PC-9 (cell line): ENCODE data around the gene KIAA1328. TPM values are rescaled to one million over a fixed set of nuclear protein-coding genes. Genes with fewer than 3 reads are reported as not detected.

Experiments
- BruUV-seq: library from RNA; stranded (reverse); fragments of 400-500 nt; replicated peaks from 2 replicates; lab custom pipeline; 2021; lab: Mats Ljungman, UMichigan
- CTCF ChIA-PET: fragments of 300-600 bp; sonication (Branson Sonifier 250); formaldehyde crosslinking; loops from one replicate; lab custom pipeline; 2022; ENCODE audit warnings: antibody characterized with exemption; lab: Charles Lee
- POLR2A ChIA-PET: fragments of 300-600 bp; sonication (Branson Sonifier 250); formaldehyde crosslinking; loops from one replicate; lab custom pipeline; 2022; ENCODE audit warnings: antibody characterized with exemption; ENCODE audit not compliant: unreplicated experiment; lab: Charles Lee
- DNase-seq, 2 experiments: peaks; one replicate each; pipeline versions ENCODE4 v3.0.0 to v3.0.0-alpha.2; 2015 to 2022; ENCODE audit warnings: mixed read lengths in 1 of 2
- H2AFZ ChIP-seq: fragments of 200-600 bp; sonication (generic); 2 replicates; pipeline ENCODE4 v1.8.1; 2017; ENCODE audit warnings: antibody characterized with exemption
- H3F3A ChIP-seq: fragments of 200-600 bp; sonication (generic); 2 replicates; pipeline ENCODE4 v1.8.1; 2017; ENCODE audit warnings: antibody characterized with exemption, mild to moderate bottlenecking, low read depth; ENCODE audit not compliant: insufficient read depth
- H3K27ac ChIP-seq: fragments of 200-600 bp; sonication (generic); 2 replicates; pipeline ENCODE4 v1.6.1; 2016; ENCODE audit warnings: mixed run types
- H3K27me3 ChIP-seq: fragments of 200-600 bp; sonication (generic); 2 replicates; pipeline ENCODE4 v1.6.1; 2016; ENCODE audit warnings: low read depth, mixed run types; ENCODE audit not compliant: insufficient read depth
- H3K36me3 ChIP-seq: fragments of 200-600 bp; sonication (generic); 2 replicates; pipeline ENCODE4 v1.6.1; 2016; ENCODE audit warnings: low read depth, mixed run types
- H3K4me1 ChIP-seq: fragments of 200-600 bp; sonication (generic); replicated peaks from 2 replicates; pipeline ENCODE4 v1.6.1; 2016; ENCODE audit warnings: mixed run types; ENCODE audit not compliant: insufficient read depth
- H3K4me2 ChIP-seq: fragments of 200-600 bp; sonication (generic); 2 replicates; pipeline ENCODE4 v1.6.1; 2017; ENCODE audit warnings: mixed run types
- H3K4me3 ChIP-seq: fragments of 200-600 bp; sonication (generic); 2 replicates; pipeline ENCODE4 v1.6.1; 2016; ENCODE audit warnings: mixed run types
- H3K79me2 ChIP-seq: fragments of 200-600 bp; sonication (generic); 2 replicates; pipeline ENCODE4 v1.6.1; 2017; ENCODE audit warnings: low read depth, mixed run types
- H3K9me2 ChIP-seq: fragments of 200-600 bp; sonication (generic); 2 replicates; pipeline ENCODE4 v1.8.1; 2017; ENCODE audit warnings: mild to moderate bottlenecking; ENCODE audit not compliant: insufficient read depth
- H3K9me3 ChIP-seq: fragments of 200-600 bp; sonication (generic); 2 replicates; pipeline ENCODE4 v1.8.1; 2016; ENCODE audit warnings: low read depth; ENCODE audit not compliant: insufficient read depth
- H4K20me1 ChIP-seq: fragments of 200-600 bp; sonication (generic); 2 replicates; pipeline ENCODE4 v1.8.1; 2017; ENCODE audit not compliant: insufficient read depth
- EZH2 ChIP-seq: fragments of 200-600 bp; sonication (generic); IDR thresholded peaks from 2 replicates; pipeline ENCODE4 v1.8.0; 2017; ENCODE audit warnings: antibody characterized with exemption, low read depth
- intact Hi-C: fragments of 100-400 bp; cut with micrococcal nuclease; formaldehyde crosslinking; loops from one replicate; pipeline ENCODE4 v1.10.0; 2022; ENCODE audit not compliant: unreplicated experiment
- total RNA-seq: library from RNA; stranded (reverse); gene quantifications from 2 replicates; pipeline ENCODE4 v1.2.3, GENCODE V29; 2021
- TF ChIP-seq, protein P1 (sequence below): fragments of 200-600 bp; sonication (generic); conservative IDR thresholded peaks from 2 replicates; pipeline ENCODE4 v1.6.1; 2017; ENCODE audit warnings: mixed run types, antibody characterized with exemption, mild to moderate bottlenecking, moderate library complexity

The KIAA1328 gene
- total RNA-seq, 1 experiment from 2014 or later = 6.5 TPM

GRCh38 chr18:36942264-36942663 lies 113.3 kb downstream of the KIAA1328 start:
- ChIA-PET CTCF (no interaction called here), POLR2A (interaction anchor here (0.5 kb wide), 1 partner anchor 308 kb away, joined by 5 read pairs; no protein-coding TSS in a partner anchor)
- intact Hi-C loops = no loop called here
- no TSS peak for BruUV-seq
- no peak overlapping the region for H3K4me2 ChIP-seq
- H3K9me2 ChIP-seq = no peaks in the 10 kb centered on the region
- no peak overlapping the region for H2AFZ ChIP-seq
- H3K4me3 ChIP-seq = no peak overlapping the region
- no peaks in the 10 kb centered on the region for H3K79me2 ChIP-seq
- H3K27ac ChIP-seq = no peak overlapping the region
- no peaks in the 10 kb centered on the region for H3K27me3 ChIP-seq
- H3F3A ChIP-seq = peaks cover 1% of the 10 kb centered on the region; the same call in 1 of the 2 replicates
- no peaks in the 10 kb centered on the region; the same call in 1 of the 2 replicates for H4K20me1 ChIP-seq
- TF ChIP-seq EZH2 = no peak
- TF ChIP-seq, protein P1, sequence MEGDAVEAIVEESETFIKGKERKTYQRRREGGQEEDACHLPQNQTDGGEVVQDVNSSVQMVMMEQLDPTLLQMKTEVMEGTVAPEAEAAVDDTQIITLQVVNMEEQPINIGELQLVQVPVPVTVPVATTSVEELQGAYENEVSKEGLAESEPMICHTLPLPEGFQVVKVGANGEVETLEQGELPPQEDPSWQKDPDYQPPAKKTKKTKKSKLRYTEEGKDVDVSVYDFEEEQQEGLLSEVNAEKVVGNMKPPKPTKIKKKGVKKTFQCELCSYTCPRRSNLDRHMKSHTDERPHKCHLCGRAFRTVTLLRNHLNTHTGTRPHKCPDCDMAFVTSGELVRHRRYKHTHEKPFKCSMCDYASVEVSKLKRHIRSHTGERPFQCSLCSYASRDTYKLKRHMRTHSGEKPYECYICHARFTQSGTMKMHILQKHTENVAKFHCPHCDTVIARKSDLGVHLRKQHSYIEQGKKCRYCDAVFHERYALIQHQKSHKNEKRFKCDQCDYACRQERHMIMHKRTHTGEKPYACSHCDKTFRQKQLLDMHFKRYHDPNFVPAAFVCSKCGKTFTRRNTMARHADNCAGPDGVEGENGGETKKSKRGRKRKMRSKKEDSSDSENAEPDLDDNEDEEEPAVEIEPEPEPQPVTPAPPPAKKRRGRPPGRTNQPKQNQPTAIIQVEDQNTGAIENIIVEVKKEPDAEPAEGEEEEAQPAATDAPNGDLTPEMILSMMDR = peak; percentile 82
- H3K36me3 ChIP-seq = no peaks in the 10 kb centered on the region
- no peak for DNase-seq
- H3K9me3 ChIP-seq = no peaks in the 10 kb centered on the region
- H3K4me1 ChIP-seq = peaks cover 5% of the 10 kb centered on the region

- peak; percentile 39 to 84 for DNase-seq
- no peak overlapping the region for H3K4me3 ChIP-seq
- intact Hi-C loops = no loop called here
- H3K36me3 ChIP-seq = no peaks in the 10 kb centered on the region
- ChIA-PET POLR2A (interaction anchor here (0.6 kb wide), 1 partner anchor 48 kb away, joined by 3 read pairs; no protein-coding TSS in a partner anchor), CTCF (no interaction called here)
- TF ChIP-seq EZH2 = no peak
- TF ChIP-seq, protein P1 = no peak
- H3K9me3 ChIP-seq = no peaks in the 10 kb centered on the region
- no peak overlapping the region for H2AFZ ChIP-seq
- BruUV-seq = no TSS peak
- no peaks in the 10 kb centered on the region for H3K79me2 ChIP-seq
- H3K4me2 ChIP-seq = peak overlapping the region; percentile 29
- H3K27me3 ChIP-seq = no peaks in the 10 kb centered on the region
- peaks cover 12% of the 10 kb centered on the region; the same call in 1 of the 2 replicates for H3F3A ChIP-seq
- peak overlapping the region; percentile 63 for H3K27ac ChIP-seq
- no peaks in the 10 kb centered on the region for H3K9me2 ChIP-seq
- H4K20me1 ChIP-seq = no peaks in the 10 kb centered on the region
- peaks cover 17% of the 10 kb centered on the region for H3K4me1 ChIP-seq
Observed at GRCh38 chr18:36947820-36948348, 119.0 kb downstream of the KIAA1328 start.

GRCh38 chr18:36950282-36950681 lies 121.4 kb downstream of the KIAA1328 start:
- no peaks in the 10 kb centered on the region for H3K9me2 ChIP-seq
- TF ChIP-seq, protein P1 = no peak
- no peak for TF ChIP-seq EZH2
- ChIA-PET CTCF (no interaction called here), POLR2A (no interaction called here)
- no peaks in the 10 kb centered on the region for H3K27me3 ChIP-seq
- H3K4me2 ChIP-seq = no peak overlapping the region
- DNase-seq = no peak
- H3K9me3 ChIP-seq = no peaks in the 10 kb centered on the region
- H3K4me1 ChIP-seq = peaks cover 17% of the 10 kb centered on the region
- no peak overlapping the region for H2AFZ ChIP-seq
- peaks cover 12% of the 10 kb centered on the region; the same call in 1 of the 2 replicates for H3F3A ChIP-seq
- no peaks in the 10 kb centered on the region for H3K36me3 ChIP-seq
- no TSS peak for BruUV-seq
- intact Hi-C loops = no loop called here
- H4K20me1 ChIP-seq = no peaks in the 10 kb centered on the region
- H3K79me2 ChIP-seq = no peaks in the 10 kb centered on the region
- H3K27ac ChIP-seq = no peak overlapping the region
- H3K4me3 ChIP-seq = no peak overlapping the region
